HFFc6 (cell line): ENCODE data around the gene ZMAT5. TPM values are rescaled to one million over a fixed set of nuclear protein-coding genes. Genes with fewer than 3 reads are reported as not detected.
A peak's percentile ranks its signal among the peaks of the same experiment; 100 is the strongest.

ENCODE experiments used
- DNase-seq: peaks from one replicate; pipeline ENCODE4 v3.0.0-alpha.2; 2018
- H3K27ac Mint-ChIP-seq: 2 replicates; pipeline ENCODE4 v1.8.0; 2020; ENCODE audit warnings: mild to moderate bottlenecking, mixed read lengths
- H3K27me3 Mint-ChIP-seq: 2 replicates; pipeline ENCODE4 v1.8.0; 2021; ENCODE audit warnings: mild to moderate bottlenecking, moderate library complexity, mixed read lengths; ENCODE audit not compliant: insufficient read depth
- H3K36me3 Mint-ChIP-seq: 2 replicates; pipeline ENCODE4 v1.8.0; 2021; ENCODE audit warnings: low read depth, mixed read lengths
- H3K4me1 Mint-ChIP-seq: 2 replicates; pipeline ENCODE4 v1.8.0; 2020; ENCODE audit warnings: low read depth, mixed read lengths
- H3K4me3 Mint-ChIP-seq: 2 replicates; pipeline ENCODE4 v1.8.0; 2020; ENCODE audit warnings: mild to moderate bottlenecking, moderate library complexity, mixed read lengths
- H3K9me3 Mint-ChIP-seq: 2 replicates; pipeline ENCODE4 v1.8.0; 2020; ENCODE audit warnings: mild to moderate bottlenecking, mixed read lengths
- total RNA-seq, 6 experiments: library from RNA; stranded (reverse); fragmentation: NEBNext Ultra II Directional; extraction: Animal tissue kit (Norgen Biotek cat#: 25700); gene quantifications; 2 replicates in 1 of 6; 3 replicates in 5 of 6; pipeline ENCODE4 v1.2.3, GENCODE V29; 2021
- TF ChIP-seq, protein P1 (sequence below): fragments of 200-600 bp; sonication (generic); IDR thresholded peaks from 2 replicates; pipeline ENCODE4 v1.5.0; 2021; ENCODE audit warnings: antibody characterized with exemption, mild to moderate bottlenecking

The ZMAT5 gene
- total RNA-seq, 6 experiments from 2014 or later: 24.9 to 28.6 (median 26.1) TPM

DNA sequence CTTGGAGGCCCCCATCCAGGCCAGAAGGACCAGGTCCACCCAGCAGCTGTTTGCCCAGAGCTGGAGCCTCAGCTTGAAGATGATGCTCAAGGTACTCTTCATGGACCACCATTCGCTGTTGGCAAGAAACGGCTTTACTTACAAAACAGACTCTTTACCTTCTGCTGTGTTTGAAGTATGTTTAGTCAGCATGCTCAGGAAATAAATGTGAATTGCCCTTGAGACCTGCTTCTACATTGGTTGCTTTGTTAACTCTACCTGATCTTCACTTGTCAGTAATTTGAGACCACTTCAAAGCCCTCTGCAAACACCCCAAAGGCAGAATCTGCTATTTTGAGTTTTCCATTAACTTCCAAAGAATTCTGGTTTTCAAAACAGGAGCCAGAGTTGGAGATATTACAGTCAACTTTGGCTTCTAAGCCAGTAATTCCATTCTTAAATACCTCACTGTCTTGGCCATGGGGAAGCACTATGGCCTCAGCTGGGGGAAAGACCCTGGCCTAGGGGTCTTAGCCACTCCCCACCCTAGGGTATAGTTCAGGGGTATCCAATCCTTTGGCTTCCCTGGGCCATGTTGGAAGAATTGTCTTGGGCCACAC, 3.0 kb upstream of the ZMAT5 start:
- no peak for DNase-seq
- Mint-ChIP-seq H3K4me3 (no peak overlapping the region), H3K36me3 (peaks cover 11% of the 10 kb centered on the region; the same call in 1 of the 2 replicates), H3K9me3 (no peaks in the 10 kb centered on the region), H3K27me3 (peaks cover 2% of the 10 kb centered on the region; the same call in 1 of the 2 replicates), H3K4me1 (peaks cover 46% of the 10 kb centered on the region), H3K27ac (no peak overlapping the region)
- TF ChIP-seq, protein P1, sequence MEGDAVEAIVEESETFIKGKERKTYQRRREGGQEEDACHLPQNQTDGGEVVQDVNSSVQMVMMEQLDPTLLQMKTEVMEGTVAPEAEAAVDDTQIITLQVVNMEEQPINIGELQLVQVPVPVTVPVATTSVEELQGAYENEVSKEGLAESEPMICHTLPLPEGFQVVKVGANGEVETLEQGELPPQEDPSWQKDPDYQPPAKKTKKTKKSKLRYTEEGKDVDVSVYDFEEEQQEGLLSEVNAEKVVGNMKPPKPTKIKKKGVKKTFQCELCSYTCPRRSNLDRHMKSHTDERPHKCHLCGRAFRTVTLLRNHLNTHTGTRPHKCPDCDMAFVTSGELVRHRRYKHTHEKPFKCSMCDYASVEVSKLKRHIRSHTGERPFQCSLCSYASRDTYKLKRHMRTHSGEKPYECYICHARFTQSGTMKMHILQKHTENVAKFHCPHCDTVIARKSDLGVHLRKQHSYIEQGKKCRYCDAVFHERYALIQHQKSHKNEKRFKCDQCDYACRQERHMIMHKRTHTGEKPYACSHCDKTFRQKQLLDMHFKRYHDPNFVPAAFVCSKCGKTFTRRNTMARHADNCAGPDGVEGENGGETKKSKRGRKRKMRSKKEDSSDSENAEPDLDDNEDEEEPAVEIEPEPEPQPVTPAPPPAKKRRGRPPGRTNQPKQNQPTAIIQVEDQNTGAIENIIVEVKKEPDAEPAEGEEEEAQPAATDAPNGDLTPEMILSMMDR: no peak

DNA sequence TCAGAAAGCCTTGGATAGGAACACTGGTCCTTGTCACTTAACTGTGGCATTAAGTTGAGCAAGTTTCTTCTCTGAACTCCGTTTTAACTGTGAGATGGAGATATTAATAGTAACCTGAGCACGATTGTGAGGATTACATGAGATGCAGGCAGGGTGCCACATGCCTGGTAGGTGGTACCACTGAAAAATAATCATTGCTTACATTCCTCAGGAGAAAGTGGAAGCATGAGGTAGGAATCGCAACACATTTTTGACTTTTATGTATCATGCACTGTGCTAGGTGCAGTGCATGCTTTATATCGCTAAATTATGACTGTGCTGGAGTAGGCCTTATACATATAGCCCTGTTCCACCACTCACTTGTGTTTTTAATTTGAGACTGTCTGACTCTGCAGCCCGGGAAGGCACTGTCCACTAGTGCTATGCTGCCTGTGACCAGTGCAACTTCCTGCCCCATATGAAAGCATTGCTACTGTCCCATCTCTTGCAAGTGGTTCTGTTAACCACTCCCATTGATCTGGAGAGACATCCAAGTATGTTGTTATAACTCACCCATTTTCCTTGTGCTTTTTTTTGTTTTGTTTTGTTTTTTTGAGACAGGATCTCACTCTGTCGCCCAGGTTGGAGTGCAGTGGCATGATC, 1.4 kb upstream of the ZMAT5 start:
- Mint-ChIP-seq H3K27me3 (no peaks in the 10 kb centered on the region; the same call in 1 of the 2 replicates), H3K27ac (peak overlapping the region; percentile 95), H3K4me3 (peak overlapping the region; percentile 100), H3K36me3 (peaks cover 11% of the 10 kb centered on the region; the same call in 1 of the 2 replicates), H3K9me3 (no peaks in the 10 kb centered on the region), H3K4me1 (peaks cover 41% of the 10 kb centered on the region)
- TF ChIP-seq, protein P1: no peak
- peak; percentile 24 for DNase-seq

DNA sequence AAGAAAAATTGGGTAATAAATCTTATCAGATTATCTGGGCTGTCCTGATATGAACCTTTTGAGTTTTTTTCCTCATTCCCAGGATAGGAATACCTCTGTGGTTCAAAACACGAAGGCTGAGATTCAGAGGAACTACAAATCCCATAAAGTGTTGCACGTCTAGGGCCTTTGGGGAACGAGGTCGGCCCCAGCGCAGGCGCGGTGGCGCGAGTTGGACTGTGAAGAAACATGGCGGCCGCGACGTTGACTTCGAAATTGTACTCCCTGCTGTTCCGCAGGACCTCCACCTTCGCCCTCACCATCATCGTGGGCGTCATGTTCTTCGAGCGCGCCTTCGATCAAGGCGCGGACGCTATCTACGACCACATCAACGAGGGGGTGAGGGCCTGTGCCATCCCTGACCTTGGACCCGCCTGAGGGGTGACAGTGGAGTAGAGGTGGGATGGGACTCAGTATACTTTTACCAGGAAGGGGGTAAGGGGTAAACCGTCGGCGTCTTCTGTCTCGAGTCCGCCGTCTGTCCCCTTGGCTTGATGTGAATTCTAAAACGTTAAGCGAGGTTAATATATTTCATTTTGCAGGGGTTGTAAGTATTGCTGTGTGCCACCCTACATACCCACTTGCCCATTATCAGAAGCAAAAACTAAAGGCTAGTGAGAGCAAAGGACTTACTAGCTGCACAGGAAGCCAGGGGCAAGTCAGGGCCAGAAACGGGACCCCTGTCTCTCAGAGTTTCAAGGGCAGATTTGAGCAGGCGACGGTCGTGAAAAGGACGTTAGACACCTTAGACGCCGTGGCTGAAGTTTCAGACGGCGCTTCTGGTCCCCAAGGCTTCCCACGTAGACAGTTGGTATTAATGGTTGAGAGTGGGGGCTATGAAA, 604 bp upstream of the ZMAT5 start, which contains the start of gene UQCR10:
Gene UQCR10 (plus strand): TSS at position 199 of the 881 bp plus-strand sequence. CDS start 30 bp downstream, at position 229.
- Mint-ChIP-seq H3K27ac (peak within 1 kb of the TSS; percentile 95), H3K4me1 (peaks cover 33% of the 10 kb centered on the region), H3K27me3 (no peaks in the 10 kb centered on the region; the same call in 1 of the 2 replicates), H3K36me3 (peaks cover 11% of the 10 kb centered on the region; the same call in 1 of the 2 replicates), H3K4me3 (peak within 1 kb of the TSS; percentile 100), H3K9me3 (no peaks in the 10 kb centered on the region)
- TF ChIP-seq, protein P1: no peak
- peak; percentile 82 for DNase-seq

DNA sequence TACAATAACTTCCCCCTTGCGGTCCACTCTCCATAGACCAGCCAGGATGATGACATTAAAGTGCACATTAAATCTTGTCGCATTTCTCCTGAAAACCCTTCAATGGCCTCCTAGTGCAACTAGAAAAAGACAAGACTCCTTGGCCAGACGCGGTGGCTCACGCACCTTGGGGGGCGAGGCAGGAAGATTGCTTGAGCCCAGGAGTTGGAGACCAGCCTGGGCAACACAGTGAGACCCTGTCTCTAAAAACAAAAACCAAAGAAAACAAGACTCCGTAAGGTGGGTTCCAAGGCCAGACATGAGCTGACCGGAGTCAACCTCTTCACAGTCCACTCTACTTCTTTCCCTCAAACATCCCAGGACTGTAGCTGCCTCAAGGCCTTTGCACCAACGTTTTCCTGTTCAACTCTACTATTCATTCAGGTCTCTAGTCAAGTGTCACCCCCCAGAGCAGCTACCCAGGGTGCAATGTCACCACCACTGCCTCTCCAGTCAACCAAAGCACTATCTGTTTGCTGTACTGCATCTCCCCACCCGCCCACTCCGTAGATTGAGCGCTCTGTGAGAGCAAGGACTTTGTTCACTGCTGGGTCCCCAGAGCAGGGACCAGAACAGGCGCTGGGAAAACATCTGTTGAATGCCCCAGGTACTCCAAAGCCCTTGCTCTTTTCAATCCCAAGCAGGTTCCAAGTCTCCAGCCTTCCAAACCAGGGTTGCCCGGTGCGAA, 739 bp downstream of the ZMAT5 start:
- Mint-ChIP-seq H3K27ac (peak overlapping the region; percentile 95), H3K4me1 (peaks cover 28% of the 10 kb centered on the region), H3K36me3 (peaks cover 11% of the 10 kb centered on the region; the same call in 1 of the 2 replicates), H3K9me3 (no peaks in the 10 kb centered on the region), H3K27me3 (no peaks in the 10 kb centered on the region; the same call in 1 of the 2 replicates), H3K4me3 (peak overlapping the region; percentile 100)
- DNase-seq: no peak
- TF ChIP-seq, protein P1: no peak

DNA sequence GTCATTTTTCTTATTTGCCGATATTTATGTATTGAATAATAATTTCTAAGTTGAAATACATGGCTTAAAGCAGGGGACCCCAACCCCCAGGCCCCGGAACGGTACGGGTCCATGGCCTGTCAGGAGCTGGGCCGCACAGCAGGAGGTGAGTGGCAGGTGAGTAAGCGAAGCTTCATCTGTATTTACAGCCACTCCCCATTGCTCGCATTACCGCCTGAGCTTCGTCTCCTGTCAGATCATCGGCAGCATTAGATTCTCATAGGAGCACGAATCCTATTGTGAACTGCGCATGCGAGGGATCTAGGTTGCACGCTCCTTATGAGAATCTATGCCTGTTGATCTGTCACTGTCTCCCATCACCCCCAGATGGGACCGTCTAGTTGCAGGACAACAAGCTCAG, 4.5 kb downstream of the ZMAT5 start:
- Mint-ChIP-seq H3K4me3 (no peak overlapping the region), H3K27me3 (no peaks in the 10 kb centered on the region; the same call in 1 of the 2 replicates), H3K36me3 (no peaks in the 10 kb centered on the region), H3K4me1 (peaks cover 13% of the 10 kb centered on the region), H3K9me3 (no peaks in the 10 kb centered on the region), H3K27ac (no peak overlapping the region)
- TF ChIP-seq, protein P1: no peak
- no peak for DNase-seq
